Vagina (tissue), 2 donors: Measurements from ENCODE around the gene SCAI. TPM values are rescaled to one million over a fixed set of nuclear protein-coding genes. Genes with fewer than 3 reads are reported as not detected.

ENCODE experiments used
- DNase-seq, 2 donors: peaks; one replicate each; pipeline ENCODE4 v3.0.0-alpha.2; 2017; ENCODE audit errors: extremely low spot score in 2 of 2
- H3K27ac ChIP-seq: fragments of 200-600 bp; sonication (generic); one replicate; pipeline ENCODE4 v1.5.1; 2019
- H3K27me3 ChIP-seq: fragments of 200-600 bp; sonication (generic); one replicate; pipeline ENCODE4 v1.5.1; 2019
- H3K36me3 ChIP-seq, 2 donors: fragments of 200-600 bp; sonication (generic); one replicate each; pipeline ENCODE4 v1.5.1; 2017 to 2019
- H3K4me1 ChIP-seq: fragments of 200-600 bp; sonication (generic); one replicate; pipeline ENCODE4 v1.5.1; 2019
- H3K4me3 ChIP-seq, 2 donors: fragments of 200-600 bp; sonication (generic); 1 replicate in 1 of 2; 2 replicates in 1 of 2; pipeline ENCODE4 v1.5.1; 2016 to 2019
- H3K9me3 ChIP-seq: fragments of 200-600 bp; sonication (generic); one replicate; pipeline ENCODE4 v1.5.1; 2019
- CTCF ChIP-seq, 3 experiments: fragments of 450-650 bp in 2 of 3; fragments of 200-600 bp in 1 of 3; sonication (generic) in 1 of 3; IDR thresholded peaks; one replicate each; pipeline ENCODE4 v1.5.1; 2017 to 2019; ENCODE audit warnings: antibody characterized with exemption in 3 of 3, mild to moderate bottlenecking in 2 of 3, moderate library complexity in 2 of 3
- POLR2A ChIP-seq, 2 donors: fragments of 450-650 bp; IDR thresholded peaks; one replicate each; pipeline ENCODE4 v1.6.1; 2017; ENCODE audit warnings: antibody characterized with exemption in 2 of 2, mild to moderate bottlenecking in 2 of 2, moderate library complexity in 2 of 2
- POLR2AphosphoS5 ChIP-seq, 2 donors: sonication (generic); formaldehyde crosslinking; IDR thresholded peaks; one replicate each; pipeline ENCODE4 v1.9.0; 2017; ENCODE audit warnings: antibody characterized with exemption in 2 of 2, mild to moderate bottlenecking in 2 of 2, low read depth in 1 of 2; ENCODE audit not compliant: insufficient read depth in 1 of 2
- intact Hi-C: fragments of 100-400 bp; cut with DNase I; formaldehyde crosslinking; loops from one replicate; pipeline ENCODE4 v1.15.1; 2023
- total RNA-seq: library from RNA; depleted of rRNA; stranded (reverse); fragments of >200 nt; gene quantifications from one replicate; pipeline ENCODE4 v1.2.3, GENCODE V29; 2016

Gene SCAI
- total RNA-seq, 1 donor from 2014 or later = 15.7 TPM

GRCh38 chr9:125142560-125143376 is 560 bp downstream of the SCAI start:
- H3K36me3 ChIP-seq = no peaks in the 10 kb centered on the region
- no peak for TF ChIP-seq POLR2AphosphoS5 (IDR thresholded peaks at IDR 0.05; ENCODE audit: insufficient read depth in 1 of 2, low read depth in 1 of 2)
- no peak for TF ChIP-seq POLR2A (IDR thresholded peaks at IDR 0.05)
- TF ChIP-seq CTCF (IDR thresholded peaks at IDR 0.05) = no peak
- no peak for DNase-seq
- peak overlapping the region; percentile 74 for H3K27ac ChIP-seq
- intact Hi-C loops = loop anchor here (10.0 kb wide), 2 partner anchors 198 to 368 kb away; partner anchors contain the start of genes GOLGA1, NR6A1 and OLFML2A
- peak overlapping the region; percentile 72 to 87 for H3K4me3 ChIP-seq
- H3K9me3 ChIP-seq = no peaks in the 10 kb centered on the region
- peaks cover 14% of the 10 kb centered on the region for H3K4me1 ChIP-seq
- no peaks in the 10 kb centered on the region for H3K27me3 ChIP-seq

DNA sequence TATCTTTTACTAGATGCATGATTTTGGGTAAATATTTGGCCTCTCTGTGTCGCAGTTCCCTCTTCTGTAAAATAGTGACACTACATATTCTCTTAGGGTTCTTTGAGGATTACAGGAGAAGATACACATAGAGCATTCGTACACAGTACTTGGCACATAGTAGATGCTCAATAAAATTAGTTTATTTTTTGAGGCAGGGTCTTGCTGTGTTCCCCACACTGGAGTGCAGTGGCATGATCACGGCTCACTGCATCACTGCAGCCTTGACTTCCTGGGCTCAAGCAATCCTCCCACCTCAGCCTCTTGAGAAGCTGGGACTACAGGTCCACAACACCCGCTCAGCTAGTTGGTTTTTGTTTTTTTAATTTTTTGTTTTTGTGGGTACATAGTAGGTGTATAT is 1.6 kb downstream of the SCAI start:
- peaks cover 14% of the 10 kb centered on the region for H3K4me1 ChIP-seq
- no peaks in the 10 kb centered on the region for H3K36me3 ChIP-seq
- H3K27me3 ChIP-seq = no peaks in the 10 kb centered on the region
- intact Hi-C loops = loop anchor here (10.0 kb wide), 2 partner anchors 197 to 367 kb away; partner anchors contain the start of genes GOLGA1, NR6A1 and OLFML2A
- H3K4me3 ChIP-seq = no peak overlapping the region
- no peak for DNase-seq
- H3K27ac ChIP-seq = no peak overlapping the region
- H3K9me3 ChIP-seq = no peaks in the 10 kb centered on the region
- TF ChIP-seq CTCF (IDR thresholded peaks at IDR 0.05) = no peak
- TF ChIP-seq POLR2AphosphoS5 (IDR thresholded peaks at IDR 0.05; ENCODE audit: insufficient read depth in 1 of 2, low read depth in 1 of 2) = no peak
- TF ChIP-seq POLR2A (IDR thresholded peaks at IDR 0.05) = no peak

DNA sequence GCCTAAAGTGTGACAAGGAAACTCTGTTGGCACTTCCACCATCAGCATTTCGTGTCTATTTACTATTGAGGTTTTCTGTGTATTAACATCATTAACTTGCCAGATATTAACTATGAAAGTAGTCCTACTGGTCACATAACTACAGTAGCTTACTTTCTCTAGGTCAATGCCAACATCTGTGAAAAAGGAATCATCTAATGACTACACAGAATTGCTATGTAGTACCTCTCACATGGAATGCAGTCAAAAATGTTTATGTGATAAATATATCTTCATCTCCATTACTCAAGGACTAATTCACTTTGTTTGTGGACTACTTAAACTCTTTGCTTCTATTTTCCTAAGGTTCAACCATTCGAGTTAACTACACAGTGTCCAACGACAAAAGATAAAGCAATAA is 2.1 kb downstream of the SCAI start:
- TF ChIP-seq POLR2A (IDR thresholded peaks at IDR 0.05) = no peak
- TF ChIP-seq CTCF (IDR thresholded peaks at IDR 0.05) = no peak
- Histone ChIP-seq H3K27me3 (no peaks in the 10 kb centered on the region), H3K4me3 (no peak overlapping the region), H3K27ac (no peak overlapping the region), H3K9me3 (no peaks in the 10 kb centered on the region), H3K4me1 (peaks cover 14% of the 10 kb centered on the region), H3K36me3 (no peaks in the 10 kb centered on the region)
- no peak for DNase-seq
- intact Hi-C loops = loop anchor here (10.0 kb wide), 2 partner anchors 196 to 366 kb away; partner anchors contain the start of genes GOLGA1, NR6A1 and OLFML2A

- no peaks in the 10 kb centered on the region for H3K9me3 ChIP-seq
- no peak overlapping the region for H3K4me3 ChIP-seq
- intact Hi-C loops = loop anchor here (10.0 kb wide), 2 partner anchors 196 to 366 kb away; partner anchors contain the start of genes GOLGA1, NR6A1 and OLFML2A
- H3K27me3 ChIP-seq = no peaks in the 10 kb centered on the region
- H3K4me1 ChIP-seq = peaks cover 14% of the 10 kb centered on the region
- no peak for TF ChIP-seq CTCF (IDR thresholded peaks at IDR 0.05)
- no peak for TF ChIP-seq POLR2A (IDR thresholded peaks at IDR 0.05)
- TF ChIP-seq POLR2AphosphoS5 (IDR thresholded peaks at IDR 0.05; ENCODE audit: insufficient read depth in 1 of 2, low read depth in 1 of 2) = no peak
- DNase-seq = no peak
- no peak overlapping the region for H3K27ac ChIP-seq
- H3K36me3 ChIP-seq = no peaks in the 10 kb centered on the region
Observed at GRCh38 chr9:125140576-125140975, 2.8 kb downstream of the SCAI start.

GRCh38 chr9:125137200-125137599 is 6.1 kb downstream of the SCAI start:
- Histone ChIP-seq H3K36me3 (no peaks in the 10 kb centered on the region), H3K27ac (no peak overlapping the region), H3K27me3 (no peaks in the 10 kb centered on the region), H3K9me3 (no peaks in the 10 kb centered on the region), H3K4me1 (peaks cover 1% of the 10 kb centered on the region), H3K4me3 (no peak overlapping the region)
- intact Hi-C loops = no loop called here
- TF ChIP-seq CTCF (IDR thresholded peaks at IDR 0.05) (no peak), POLR2A (IDR thresholded peaks at IDR 0.05) (no peak), POLR2AphosphoS5 (IDR thresholded peaks at IDR 0.05; ENCODE audit: insufficient read depth in 1 of 2, low read depth in 1 of 2) (no peak)
- no peak for DNase-seq
